Measurements from ENCODE around the gene TXNDC9. TPM values are rescaled to one million over a fixed set of nuclear protein-coding genes. Genes with fewer than 3 reads are reported as not detected.

The TXNDC9 gene
- total and polyA plus RNA-seq, 2 donors (not counting 1 experiment from before 2014, with no cell fraction given) = 11.2 to 21.7 TPM

DNA sequence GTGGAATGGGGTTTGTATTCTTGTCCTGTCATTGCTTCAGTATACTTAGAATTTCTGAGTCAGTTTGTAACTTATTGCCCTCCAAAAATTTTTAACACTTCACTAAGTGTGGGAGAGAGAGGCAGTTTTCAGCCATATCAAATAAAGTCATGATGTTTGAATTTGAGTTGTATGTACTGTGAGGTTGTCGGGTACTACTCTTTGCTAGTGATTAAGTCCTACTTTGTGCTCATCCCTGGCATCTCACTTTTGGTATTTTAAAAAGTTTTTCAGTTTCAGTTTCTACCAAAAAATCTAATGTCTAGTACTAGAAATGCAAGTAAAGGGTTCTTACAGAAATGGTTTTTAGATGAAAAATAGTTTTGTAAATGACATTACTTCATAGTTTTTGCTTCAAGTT lies 41.7 kb upstream of the TXNDC9 start:
- WGBS (ENCODE audit: insufficient coverage) = no CpG with 5 or more reads among the region's 1 CpG
- Histone ChIP-seq H3K4me1 (ENCODE audit: control insufficient read depth in 2 of 2, insufficient read depth in 2 of 2, low read length in 2 of 2) (no peaks in the 10 kb centered on the region), H2AFZ (ENCODE audit: insufficient read depth, low read depth, low read length, poor library complexity, severe bottlenecking) (no peak overlapping the region), H3K79me2 (ENCODE audit: control insufficient read depth, insufficient read depth, low read length) (no peaks in the 10 kb centered on the region), H3K9ac (ENCODE audit: low read length) (no peak overlapping the region), H4K20me1 (ENCODE audit: control insufficient read depth, insufficient read depth, low read length, poor library complexity, severe bottlenecking) (no peaks in the 10 kb centered on the region), H3K36me3 (replicated peaks in 1 of 2; ENCODE audit: control extremely low read depth in 1 of 2, control insufficient read depth in 1 of 2, extremely low read depth in 1 of 2, insufficient read depth in 2 of 2, low read length in 1 of 2) (peaks cover 19 to 67% of the 10 kb centered on the region in 2 experiments), H3K27me3 (replicated peaks in 1 of 4; ENCODE audit: control extremely low read depth in 1 of 4, control insufficient read depth in 3 of 4, insufficient read depth in 4 of 4, low read length in 3 of 4) (no peaks in the 10 kb centered on the region), H3K27ac (ENCODE audit: low read length in 2 of 2) (no peak overlapping the region), H3K9me3 (ENCODE audit: control extremely low read depth in 1 of 3, control insufficient read depth in 2 of 3, insufficient read depth in 1 of 3, low read length in 2 of 3) (peaks cover 0 to 4% (median 0%) of the 10 kb centered on the region in 3 donors), H3K4me3 (ENCODE audit: control extremely low read depth in 1 of 5, extremely low read depth in 1 of 5, insufficient read depth in 1 of 5, low read depth in 2 of 5, low read length in 4 of 5) (no peak overlapping the region), H3K4me2 (replicated peaks; ENCODE audit: low read depth, low read length, poor library complexity, severe bottlenecking) (no peak overlapping the region)
- no peak for TF ChIP-seq EZH2 (IDR thresholded peaks at IDR 0.05; ENCODE audit: borderline replicate concordance, insufficient read depth, low read depth, low read length, poor library complexity, severe bottlenecking)
- TF ChIP-seq, protein P1, sequence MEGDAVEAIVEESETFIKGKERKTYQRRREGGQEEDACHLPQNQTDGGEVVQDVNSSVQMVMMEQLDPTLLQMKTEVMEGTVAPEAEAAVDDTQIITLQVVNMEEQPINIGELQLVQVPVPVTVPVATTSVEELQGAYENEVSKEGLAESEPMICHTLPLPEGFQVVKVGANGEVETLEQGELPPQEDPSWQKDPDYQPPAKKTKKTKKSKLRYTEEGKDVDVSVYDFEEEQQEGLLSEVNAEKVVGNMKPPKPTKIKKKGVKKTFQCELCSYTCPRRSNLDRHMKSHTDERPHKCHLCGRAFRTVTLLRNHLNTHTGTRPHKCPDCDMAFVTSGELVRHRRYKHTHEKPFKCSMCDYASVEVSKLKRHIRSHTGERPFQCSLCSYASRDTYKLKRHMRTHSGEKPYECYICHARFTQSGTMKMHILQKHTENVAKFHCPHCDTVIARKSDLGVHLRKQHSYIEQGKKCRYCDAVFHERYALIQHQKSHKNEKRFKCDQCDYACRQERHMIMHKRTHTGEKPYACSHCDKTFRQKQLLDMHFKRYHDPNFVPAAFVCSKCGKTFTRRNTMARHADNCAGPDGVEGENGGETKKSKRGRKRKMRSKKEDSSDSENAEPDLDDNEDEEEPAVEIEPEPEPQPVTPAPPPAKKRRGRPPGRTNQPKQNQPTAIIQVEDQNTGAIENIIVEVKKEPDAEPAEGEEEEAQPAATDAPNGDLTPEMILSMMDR (IDR thresholded peaks at IDR 0.05) = no peak
- ChIA-PET CTCF (no interaction called here), POLR2A (no interaction called here)
- Mint-ChIP-seq H3K27me3 (no peaks in the 10 kb centered on the region), H3K27ac (no peak overlapping the region), H3K4me1 (no peaks in the 10 kb centered on the region), H3K9me3 (ENCODE audit: insufficient read depth) (no peaks in the 10 kb centered on the region), H3K4me3 (no peak overlapping the region)
- DNase-seq (no peak), ATAC-seq (ENCODE audit: low read depth) (no peak)
- intact Hi-C loops (cut with micrococcal nuclease) = no loop called here

DNA sequence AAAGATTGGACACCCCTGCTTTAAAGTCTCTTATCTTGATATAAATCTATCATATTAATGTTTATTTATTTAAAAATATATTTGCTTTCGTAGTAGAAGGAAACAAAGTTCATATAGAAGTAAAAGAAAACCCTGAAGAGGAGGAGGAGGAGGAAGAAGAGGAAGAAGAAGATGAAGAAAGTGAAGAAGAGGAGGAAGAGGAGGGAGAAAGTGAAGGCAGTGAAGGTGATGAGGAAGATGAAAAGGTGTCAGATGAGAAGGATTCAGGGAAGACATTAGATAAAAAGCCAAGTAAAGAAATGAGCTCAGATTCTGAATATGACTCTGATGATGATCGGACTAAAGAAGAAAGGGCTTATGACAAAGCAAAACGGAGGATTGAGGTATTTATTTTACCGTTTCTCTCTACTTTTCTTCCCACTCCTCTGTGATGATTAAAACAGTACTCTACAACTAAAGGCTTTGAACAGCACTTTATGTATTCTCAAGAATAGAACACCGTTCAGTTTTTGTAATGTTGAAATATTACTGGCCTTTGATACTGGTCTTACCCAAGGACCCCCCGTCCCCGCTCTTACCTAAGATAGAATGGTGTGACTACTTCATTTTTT lies 40.2 kb upstream of the TXNDC9 start:
- no peak overlapping the region for H3K27ac Mint-ChIP-seq

More for the DNA sequence above, 40.2 kb upstream of the TXNDC9 start:
- Mint-ChIP-seq H3K4me1 (no peaks in the 10 kb centered on the region), H3K27me3 (no peaks in the 10 kb centered on the region), H3K9me3 (ENCODE audit: insufficient read depth) (no peaks in the 10 kb centered on the region), H3K4me3 (no peak overlapping the region)
- WGBS (ENCODE audit: insufficient coverage) = 100% methylated on average over 1 of the region's 7 CpGs
- CTCF ChIA-PET = no interaction called here
- no peaks in the 10 kb centered on the region for H4K20me1 ChIP-seq (ENCODE audit: control insufficient read depth, insufficient read depth, low read length, poor library complexity, severe bottlenecking)
- intact Hi-C loops (cut with micrococcal nuclease) = no loop called here
- H3K4me2 ChIP-seq (replicated peaks; ENCODE audit: low read depth, low read length, poor library complexity, severe bottlenecking) = no peak overlapping the region
- DNase-seq (no peak), ATAC-seq (ENCODE audit: low read depth) (no peak)
- no peak overlapping the region for H2AFZ ChIP-seq (ENCODE audit: insufficient read depth, low read depth, low read length, poor library complexity, severe bottlenecking)
- TF ChIP-seq, protein P1 (IDR thresholded peaks at IDR 0.05) = no peak
- no peak for TF ChIP-seq EZH2 (IDR thresholded peaks at IDR 0.05; ENCODE audit: borderline replicate concordance, insufficient read depth, low read depth, low read length, poor library complexity, severe bottlenecking)
- no peak overlapping the region for H3K4me3 ChIP-seq (ENCODE audit: control extremely low read depth in 1 of 5, extremely low read depth in 1 of 5, insufficient read depth in 1 of 5, low read depth in 2 of 5, low read length in 4 of 5)
- no peaks in the 10 kb centered on the region for H3K4me1 ChIP-seq (ENCODE audit: control insufficient read depth in 2 of 2, insufficient read depth in 2 of 2, low read length in 2 of 2)
- H3K36me3 ChIP-seq (replicated peaks in 1 of 2; ENCODE audit: control extremely low read depth in 1 of 2, control insufficient read depth in 1 of 2, extremely low read depth in 1 of 2, insufficient read depth in 2 of 2, low read length in 1 of 2) = peaks cover 19 to 73% of the 10 kb centered on the region in 2 experiments
- H3K79me2 ChIP-seq (ENCODE audit: control insufficient read depth, insufficient read depth, low read length) = no peaks in the 10 kb centered on the region
- no peak overlapping the region for H3K9ac ChIP-seq (ENCODE audit: low read length)
- H3K27me3 ChIP-seq (replicated peaks in 1 of 4; ENCODE audit: control extremely low read depth in 1 of 4, control insufficient read depth in 3 of 4, insufficient read depth in 4 of 4, low read length in 3 of 4) = no peaks in the 10 kb centered on the region
- peaks cover 0 to 4% (median 0%) of the 10 kb centered on the region in 3 donors for H3K9me3 ChIP-seq (ENCODE audit: control extremely low read depth in 1 of 3, control insufficient read depth in 2 of 3, insufficient read depth in 1 of 3, low read length in 2 of 3)
- POLR2A ChIA-PET = no interaction called here
- no peak overlapping the region for H3K27ac ChIP-seq (ENCODE audit: low read length in 2 of 2)
